Endometrial microvascular endothelial cells (primary cell): ENCODE data around the gene DGAT2. TPM values are rescaled to one million over a fixed set of nuclear protein-coding genes. Genes with fewer than 3 reads are reported as not detected.
"Not testable (repeated sequence)": the region's sequence is repeated elsewhere in the genome, so short reads cannot be mapped to it uniquely, and the experiment has no call there.

Source experiments
- in situ Hi-C: cut with HindIII; loops from 2 replicates; pipeline ENCODE4 v1.10.0; 2017; ENCODE audit warnings: low sequenced_read_pairs, low pct_unique_long_range_greater_than_20kb; ENCODE audit errors: inconsistent ontology term
- total RNA-seq: library from RNA; depleted of rRNA; stranded (reverse); fragments of >200 nt; gene quantifications from one replicate; pipeline ENCODE4 v1.2.3, GENCODE V29; 2015; ENCODE audit errors: inconsistent ontology term

Gene DGAT2, protein sequence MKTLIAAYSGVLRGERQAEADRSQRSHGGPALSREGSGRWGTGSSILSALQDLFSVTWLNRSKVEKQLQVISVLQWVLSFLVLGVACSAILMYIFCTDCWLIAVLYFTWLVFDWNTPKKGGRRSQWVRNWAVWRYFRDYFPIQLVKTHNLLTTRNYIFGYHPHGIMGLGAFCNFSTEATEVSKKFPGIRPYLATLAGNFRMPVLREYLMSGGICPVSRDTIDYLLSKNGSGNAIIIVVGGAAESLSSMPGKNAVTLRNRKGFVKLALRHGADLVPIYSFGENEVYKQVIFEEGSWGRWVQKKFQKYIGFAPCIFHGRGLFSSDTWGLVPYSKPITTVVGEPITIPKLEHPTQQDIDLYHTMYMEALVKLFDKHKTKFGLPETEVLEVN
- 6.0 TPM for total RNA-seq

DNA sequence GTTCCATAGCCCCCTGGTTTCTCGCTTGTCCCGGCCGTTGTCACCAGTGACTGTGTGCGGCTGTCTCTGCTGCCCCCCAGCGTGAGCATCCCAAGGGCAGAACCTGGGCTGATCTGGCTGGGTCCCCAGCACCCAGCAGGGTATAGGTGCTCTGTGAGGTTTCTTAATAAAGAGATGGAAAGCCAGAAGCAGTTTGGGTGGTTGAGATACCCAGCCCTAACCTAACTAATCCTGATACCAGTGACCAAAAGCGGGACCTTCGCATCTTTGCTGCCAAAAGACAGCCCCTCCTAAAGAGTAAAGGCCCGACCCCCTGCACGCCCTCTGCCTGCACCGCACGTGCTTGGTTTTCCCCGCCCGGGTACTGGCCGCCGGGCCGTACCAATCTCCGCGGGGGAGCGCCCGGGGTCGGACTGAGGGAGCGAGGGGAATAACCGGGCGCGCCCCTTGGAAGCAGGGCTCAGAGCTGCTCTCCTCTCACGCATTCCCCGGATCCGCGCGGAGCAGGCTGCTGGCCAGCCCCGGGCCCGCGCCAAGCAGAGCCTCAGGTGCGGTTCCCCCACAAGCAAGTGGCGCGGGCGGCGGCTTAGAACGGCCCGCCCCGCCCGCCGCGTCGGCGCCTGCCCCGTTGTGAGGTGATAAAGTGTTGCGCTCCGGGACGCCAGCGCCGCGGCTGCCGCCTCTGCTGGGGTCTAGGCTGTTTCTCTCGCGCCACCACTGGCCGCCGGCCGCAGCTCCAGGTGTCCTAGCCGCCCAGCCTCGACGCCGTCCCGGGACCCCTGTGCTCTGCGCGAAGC lies at the start of gene DGAT2:
Gene DGAT2 (plus strand): TSS at position 667 of the 797 bp plus-strand sequence. CDS start 214 bp downstream, outside the sequence.
- in situ Hi-C loops: no loop called here

DNA sequence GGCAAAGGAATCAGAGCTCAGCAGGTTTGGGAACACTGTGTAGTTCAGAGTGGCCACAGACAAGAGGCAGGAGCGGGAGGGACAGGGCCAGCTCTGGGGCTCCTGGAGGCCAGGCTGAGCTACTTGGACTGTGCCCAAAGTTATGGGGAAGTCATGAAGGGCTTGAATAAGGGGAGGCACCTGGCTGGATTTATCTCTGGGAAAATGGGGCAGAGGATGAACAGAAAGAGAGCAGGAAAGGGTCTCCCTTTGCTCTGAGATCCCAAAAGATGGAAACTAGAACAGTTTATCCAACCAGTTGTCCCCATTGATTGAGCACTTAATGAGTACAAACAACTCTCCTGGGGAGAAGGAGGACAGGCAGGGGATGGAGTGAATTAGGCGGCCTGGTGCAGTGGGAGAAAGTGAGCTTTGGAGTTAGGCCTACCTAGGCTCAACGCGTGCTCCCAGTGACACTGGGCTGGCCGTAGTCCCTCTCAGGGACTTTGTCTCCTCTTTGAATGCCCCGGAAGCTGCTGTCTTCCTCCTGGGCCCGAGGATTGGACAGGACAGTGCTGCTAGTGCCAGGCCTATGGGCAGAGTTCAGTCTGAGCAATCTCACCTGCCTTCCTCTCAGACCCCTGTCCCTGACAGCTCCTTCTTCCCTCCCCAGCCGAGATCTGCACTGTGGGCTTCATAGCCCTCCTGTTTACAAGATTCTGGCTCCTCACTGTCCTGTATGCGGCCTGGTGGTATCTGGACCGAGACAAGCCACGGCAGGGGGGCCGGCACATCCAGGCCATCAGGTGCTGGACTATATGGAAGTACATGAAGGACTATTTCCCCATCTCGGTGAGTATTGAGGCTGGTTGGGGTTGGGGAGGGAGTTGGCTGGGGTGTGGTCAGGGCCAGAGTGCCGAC lies 49.0 kb upstream of the DGAT2 start:
- in situ Hi-C loops: no loop called here

DNA sequence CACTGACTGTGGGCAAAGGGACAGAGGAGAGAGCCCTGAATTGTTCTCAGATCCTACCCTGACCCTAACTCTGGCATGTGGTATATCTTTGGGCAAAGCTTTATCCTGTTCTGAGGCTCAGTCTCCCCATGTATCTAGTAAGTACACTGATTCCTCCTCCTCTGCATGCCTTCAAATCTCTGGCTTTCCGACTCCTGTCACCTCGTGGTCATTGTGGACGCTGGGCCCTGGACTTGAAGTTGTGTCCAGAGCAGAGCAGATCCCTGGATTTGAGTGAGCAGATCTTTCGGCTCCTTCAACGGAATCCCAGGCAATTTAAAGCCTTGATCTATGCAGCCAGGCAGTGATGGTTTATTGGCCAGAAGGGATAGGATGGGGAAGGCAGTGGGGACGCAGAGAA lies 47.9 kb upstream of the DGAT2 start:
- in situ Hi-C loops: no loop called here

DNA sequence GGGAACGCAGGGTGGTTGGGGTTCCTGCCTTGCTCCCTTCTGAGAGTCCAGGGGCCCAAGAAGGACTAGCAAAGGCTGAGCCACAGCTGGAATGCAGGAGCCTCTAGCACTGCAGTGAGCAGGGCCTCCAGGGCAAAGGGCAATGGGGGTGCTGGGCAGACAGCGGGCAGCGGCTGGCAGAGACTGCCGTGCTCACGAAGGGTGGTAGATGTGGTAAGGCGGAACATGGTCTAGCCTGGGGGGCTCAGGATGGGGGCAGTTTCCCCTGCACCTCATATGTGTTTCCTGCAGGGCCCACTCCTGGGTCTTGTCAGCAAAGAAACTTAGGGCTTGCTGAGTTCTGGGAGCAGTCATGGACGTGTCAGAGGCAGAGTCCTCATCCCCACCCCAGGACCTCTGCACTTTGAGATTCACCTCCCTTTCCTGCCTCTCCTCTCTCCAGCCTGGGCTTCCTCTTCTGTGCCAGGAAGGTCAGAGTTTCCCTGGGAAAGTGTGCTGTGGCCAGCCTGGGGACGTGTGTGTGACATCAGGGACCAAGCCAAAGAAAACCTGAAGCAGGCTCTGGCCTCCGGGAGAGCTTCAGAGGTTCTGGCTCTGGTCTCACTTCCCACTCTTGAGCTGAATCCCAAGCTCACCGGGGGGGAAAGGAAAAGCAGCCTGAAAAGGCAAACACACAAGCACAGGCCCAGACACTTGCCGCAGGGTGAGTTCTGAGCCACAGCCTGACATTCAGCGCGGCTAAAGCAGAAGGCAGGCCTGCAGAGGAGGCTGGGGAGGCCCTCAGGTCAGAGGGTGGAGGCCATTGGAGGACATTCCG lies 46.5 kb upstream of the DGAT2 start:
- in situ Hi-C loops: no loop called here

DNA sequence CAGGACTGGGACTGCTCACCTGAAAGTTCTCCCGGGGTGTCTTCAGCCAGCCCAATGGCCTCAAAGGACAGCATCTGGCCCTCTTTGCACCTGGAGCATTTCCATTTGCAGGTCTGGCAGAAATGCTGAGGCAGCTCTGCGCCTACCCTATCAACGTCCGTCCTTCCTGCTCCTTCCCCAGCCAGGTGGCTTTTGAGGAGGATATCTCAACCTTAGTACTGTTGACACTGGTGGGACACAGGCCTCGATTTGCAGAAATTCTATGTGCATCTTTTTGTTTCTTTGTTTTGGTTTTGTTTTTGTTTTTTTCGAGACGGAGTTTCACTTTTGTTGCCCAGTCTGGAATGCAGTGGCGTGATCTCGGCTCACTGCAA lies 45.9 kb upstream of the DGAT2 start:
- in situ Hi-C loops: no loop called here

DNA sequence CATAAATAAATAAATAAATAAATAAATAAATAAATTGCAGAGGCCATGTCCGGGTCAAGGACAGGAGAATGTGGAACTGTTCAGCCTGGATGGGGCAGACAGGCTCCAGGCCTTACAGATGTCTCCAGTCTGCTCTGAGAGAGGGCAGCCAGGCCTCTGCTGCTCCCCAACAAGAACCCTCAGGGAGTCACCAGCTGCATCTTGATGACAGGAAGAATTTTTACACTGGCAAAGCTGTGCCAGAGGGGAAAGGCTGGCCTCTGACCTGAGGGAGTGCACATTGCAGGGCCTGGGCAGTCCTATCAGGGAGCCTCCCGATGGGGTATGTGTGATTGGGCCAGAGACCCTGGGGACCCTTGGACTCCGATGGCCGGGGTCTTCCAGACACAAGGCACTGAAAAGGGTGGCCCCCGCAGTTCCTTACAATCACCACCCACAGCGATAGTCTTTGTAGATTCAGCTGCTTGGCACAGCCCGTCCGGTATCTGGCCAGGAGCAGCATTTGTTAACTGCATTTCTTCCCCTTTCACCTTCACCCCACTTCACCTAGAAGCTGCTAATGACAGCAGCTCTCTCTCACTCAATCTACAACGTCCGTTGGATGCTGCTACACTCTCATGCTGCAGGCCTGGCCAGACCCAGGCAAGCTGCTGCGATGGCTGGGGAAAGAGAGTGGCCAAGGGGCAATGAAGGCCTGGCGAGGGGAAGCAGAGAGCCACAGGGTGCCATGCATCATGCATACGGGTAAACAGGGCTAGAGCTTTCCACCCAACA lies 42.8 kb upstream of the DGAT2 start:
- in situ Hi-C loops: no loop called here

DNA sequence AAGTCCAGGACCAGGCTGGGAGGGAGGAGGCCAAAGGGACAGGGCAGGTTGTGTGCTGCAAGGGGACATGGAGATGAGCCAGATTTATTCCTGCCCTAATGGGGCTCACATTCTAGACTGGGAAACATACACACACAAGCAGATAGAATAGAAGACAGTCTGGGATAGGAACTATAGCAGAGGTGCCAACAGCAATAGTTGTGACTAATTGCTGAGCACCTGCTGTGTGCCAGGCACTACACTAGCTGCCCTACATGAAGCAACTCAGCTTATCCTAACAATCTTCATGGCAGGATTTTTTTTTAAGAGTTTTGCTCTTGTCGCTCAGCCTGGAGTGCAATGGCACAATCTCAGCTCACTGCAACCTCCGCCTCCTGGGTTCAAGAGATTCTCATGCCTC lies 39.6 kb upstream of the DGAT2 start:
- in situ Hi-C loops: no loop called here

DNA sequence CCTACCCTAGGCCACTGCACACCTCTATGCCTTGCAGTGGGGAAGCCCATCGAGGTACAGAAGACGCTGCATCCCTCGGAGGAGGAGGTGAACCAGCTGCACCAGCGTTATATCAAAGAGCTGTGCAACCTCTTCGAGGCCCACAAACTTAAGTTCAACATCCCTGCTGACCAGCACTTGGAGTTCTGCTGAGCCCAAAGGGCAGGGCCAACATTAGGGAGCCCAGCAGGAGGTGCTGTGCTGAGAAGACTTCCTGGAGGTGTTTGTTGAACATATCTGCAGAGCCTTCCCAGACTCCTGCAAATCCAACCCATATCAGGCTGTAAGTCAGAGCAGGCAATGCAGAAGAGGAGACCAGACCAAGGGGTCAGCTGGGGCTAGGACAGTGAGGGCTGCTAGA lies 37.5 kb upstream of the DGAT2 start:
- in situ Hi-C loops: no loop called here

DNA sequence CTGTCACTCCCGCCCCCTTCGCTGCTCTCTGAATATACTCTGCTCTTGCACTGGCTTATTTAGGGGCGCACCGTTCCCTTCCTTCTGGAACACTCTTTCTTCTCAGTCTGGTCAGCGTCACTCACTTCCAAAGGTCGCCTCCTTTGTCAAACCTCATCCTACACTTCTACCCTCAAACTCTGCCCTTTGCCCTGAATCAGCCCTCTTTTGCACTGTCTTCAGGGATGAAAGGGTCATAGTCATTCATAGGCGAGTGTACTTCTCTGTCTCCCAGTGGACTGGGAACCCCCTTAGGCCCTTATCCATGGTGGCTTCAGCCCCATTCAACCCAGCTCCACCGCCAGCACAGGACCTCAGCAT lies 35.5 kb upstream of the DGAT2 start:
- in situ Hi-C loops: no loop called here

DNA sequence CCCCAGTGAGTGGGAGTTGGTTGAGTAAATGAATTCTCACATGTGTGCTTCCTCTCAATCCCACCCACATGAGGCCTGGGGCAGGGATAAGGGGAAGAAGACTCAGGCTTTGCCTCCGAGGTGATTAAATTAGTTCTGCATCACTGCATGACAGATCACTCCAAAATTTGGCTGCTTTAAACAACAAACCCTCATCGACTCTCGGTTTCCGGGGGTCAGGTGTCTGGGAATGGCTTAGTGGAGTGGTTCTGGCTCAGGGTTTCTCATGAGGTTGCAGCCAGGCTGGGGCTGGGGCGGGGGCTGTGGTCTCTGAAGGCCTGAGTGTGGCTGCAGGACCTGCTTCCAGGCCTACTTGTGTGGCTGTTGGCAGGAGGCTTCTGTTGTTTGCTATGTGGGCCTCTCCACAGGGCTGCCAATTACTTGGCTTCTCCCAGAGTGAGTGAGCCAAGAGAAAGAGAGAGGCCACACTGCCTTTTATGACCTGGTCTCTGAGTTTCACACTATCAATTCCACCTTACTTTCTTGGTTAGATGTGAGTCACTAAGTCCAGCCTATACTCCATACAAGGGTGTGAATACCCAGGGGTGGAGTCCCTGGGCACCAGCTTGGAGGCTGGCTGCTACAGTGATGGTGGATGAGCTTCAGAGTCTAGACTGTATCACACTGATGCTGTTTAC lies 35.0 kb upstream of the DGAT2 start:
- in situ Hi-C loops: no loop called here

DNA sequence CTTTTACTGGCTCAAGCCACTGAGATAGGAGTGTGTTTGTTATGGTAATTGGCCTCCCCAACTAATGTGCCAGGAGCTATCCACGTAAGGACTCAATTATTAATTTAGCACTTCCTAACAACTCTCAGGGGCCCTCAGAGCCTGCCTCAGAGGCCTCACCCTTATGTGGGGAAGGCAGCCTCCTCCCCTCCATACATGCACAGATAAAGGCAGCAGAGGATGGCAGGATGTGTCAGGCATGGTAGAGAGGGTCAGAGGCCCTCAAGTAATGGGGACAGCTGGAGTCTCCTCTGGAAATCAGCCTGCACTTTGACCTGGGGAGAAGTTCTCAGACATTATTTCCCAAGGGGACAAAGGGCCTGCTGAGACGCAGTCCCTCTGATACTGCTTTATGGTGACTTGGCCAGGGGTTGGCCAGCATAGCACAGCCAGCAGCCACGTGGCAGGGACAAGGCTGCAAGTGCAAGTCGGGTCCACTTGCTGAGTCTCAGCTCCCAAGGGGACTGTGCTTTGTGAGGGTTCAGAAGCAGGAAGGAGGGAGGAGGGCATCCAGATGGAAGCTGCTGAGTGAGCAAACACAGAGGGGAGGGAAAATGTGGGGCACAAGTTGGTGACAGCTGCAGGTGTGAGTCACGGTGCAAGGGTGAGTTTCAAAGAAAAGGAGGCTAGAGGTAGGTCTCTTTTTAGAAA lies 33.9 kb upstream of the DGAT2 start:
- in situ Hi-C loops: no loop called here

DNA sequence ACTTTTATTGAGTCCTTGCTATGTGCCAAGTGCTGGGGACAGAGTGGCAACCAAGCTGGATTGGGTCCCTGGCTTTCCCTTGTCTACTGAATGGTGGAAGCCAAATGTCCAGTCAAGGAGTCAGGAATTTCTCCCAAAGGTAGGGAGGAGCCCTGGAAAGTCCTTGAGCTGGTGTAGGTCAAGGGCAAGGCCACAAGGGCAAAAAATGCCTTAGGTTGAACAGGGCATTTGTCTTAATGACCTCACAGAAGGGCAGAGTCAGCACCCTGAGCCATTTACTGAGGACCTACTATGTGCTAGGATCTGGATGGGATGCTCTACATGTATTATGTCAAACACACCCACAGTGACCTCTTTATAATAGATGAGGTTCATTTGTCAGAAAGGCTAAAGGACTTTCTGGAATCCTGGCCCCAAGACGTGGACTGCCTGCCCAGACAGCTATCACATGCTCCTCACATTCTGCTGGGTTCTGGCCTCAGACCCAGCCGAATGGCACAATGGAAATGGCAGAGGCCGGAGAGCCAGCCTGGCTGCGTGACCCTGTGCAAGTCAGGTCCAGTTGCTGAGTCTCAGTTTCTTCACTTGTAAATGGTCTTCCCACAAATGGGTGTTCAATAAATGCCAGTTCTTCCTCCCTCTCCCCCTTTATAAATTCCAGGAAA lies 33.3 kb upstream of the DGAT2 start:
- in situ Hi-C loops: no loop called here

DNA sequence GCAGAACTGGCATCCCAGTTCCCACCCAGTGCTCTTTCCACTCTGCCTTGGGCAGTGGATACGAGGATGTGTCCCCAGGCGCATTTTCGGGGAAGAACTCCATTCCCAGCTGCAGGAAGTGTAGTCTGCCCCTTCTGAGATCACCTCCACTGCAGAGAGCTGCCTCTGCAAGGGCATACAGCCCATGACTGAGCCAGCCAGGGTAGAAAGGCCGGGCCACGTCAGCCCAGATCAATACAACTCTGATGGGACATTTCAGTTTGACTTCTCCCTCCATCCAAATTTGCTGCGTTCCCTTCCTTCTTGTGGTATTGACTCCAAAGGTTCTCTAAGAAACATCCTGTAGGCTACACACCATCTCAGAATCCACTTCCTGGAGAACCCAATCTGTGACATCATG lies 31.3 kb upstream of the DGAT2 start:
- in situ Hi-C loops: no loop called here

DNA sequence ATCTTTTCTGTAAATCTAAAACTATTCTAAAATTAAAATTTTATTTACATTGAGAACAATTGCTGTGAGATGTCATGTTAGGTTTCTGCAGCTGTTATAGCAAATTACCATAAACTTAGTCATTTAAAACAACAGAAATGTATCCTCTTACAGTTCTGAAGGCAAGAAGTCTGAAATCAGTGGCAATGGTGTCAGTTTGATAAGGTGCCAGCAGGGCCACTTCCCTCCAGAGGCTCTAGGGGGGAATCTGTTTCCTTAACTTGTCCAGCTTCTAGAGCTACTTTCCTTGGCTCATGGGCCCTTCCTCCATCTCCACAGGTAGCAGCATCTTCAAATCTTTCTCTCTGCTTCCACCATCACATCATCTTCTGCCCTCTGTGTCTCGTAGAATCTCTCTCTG lies 27.9 kb upstream of the DGAT2 start:
- in situ Hi-C loops: no loop called here

DNA sequence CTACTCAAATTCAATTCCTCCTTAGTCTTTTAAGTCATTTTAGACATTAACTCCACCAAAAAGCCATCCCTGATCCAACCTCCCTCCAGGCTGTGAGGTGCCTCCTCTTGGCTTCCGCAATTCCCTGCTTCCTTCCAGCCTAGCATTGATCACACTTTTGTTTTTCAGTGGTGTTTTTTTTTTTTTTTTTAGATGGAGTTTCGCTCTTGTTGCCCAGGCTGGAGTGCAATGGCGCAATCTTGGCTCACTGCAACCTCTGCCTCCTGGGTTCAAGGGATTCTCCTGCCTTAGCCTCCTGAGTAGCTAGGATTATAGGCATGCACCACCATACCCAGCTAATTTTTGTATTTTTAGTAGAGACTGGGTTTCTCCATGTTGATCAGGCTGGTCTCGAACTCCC lies 25.4 kb upstream of the DGAT2 start:
- in situ Hi-C loops: not testable (repeated sequence)
